HL-60 (cell line): ENCODE data around the gene AGBL3.

Experiments
- DNase-seq, 2 experiments: peaks; one replicate each; pipeline ENCODE4 v3.0.0-alpha.2; 2010 to 2020; ENCODE audit warnings: low read depth in 1 of 2, low spot score in 1 of 2
- H3K27ac ChIP-seq: fragments of 250-450 bp; sonication (Bioruptor Pico); replicated peaks from 2 replicates; pipeline ENCODE4 v1.5.1; 2020; ENCODE audit warnings: mild to moderate bottlenecking, moderate library complexity
- H3K27me3 ChIP-seq: fragments of 250-450 bp; sonication (Bioruptor Pico); 2 replicates; pipeline ENCODE4 v1.5.1; 2021; ENCODE audit warnings: mild to moderate bottlenecking, moderate library complexity; ENCODE audit not compliant: insufficient read depth, poor library complexity, severe bottlenecking
- H3K4me3 ChIP-seq: replicated peaks from 2 replicates; pipeline ENCODE4 v1.5.1; 2011; ENCODE audit warnings: mild to moderate bottlenecking, control low read depth, low read length; ENCODE audit not compliant: insufficient read depth
- CTCF ChIP-seq: IDR thresholded peaks from one replicate; pipeline ENCODE4 v1.5.1; 2011; ENCODE audit warnings: low read length, control low read depth, inconsistent platforms; ENCODE audit not compliant: insufficient read depth
- GABPA ChIP-seq: IDR thresholded peaks from 2 replicates; pipeline ENCODE4 v1.6.1; 2012; ENCODE audit warnings: low read depth
- POLR2AphosphoS5 ChIP-seq: IDR thresholded peaks from 2 replicates; pipeline ENCODE4 v1.6.1; 2012; ENCODE audit warnings: low read depth
- REST ChIP-seq: IDR thresholded peaks from 2 replicates; pipeline ENCODE4 v1.6.1; 2012; ENCODE audit warnings: low read depth; ENCODE audit not compliant: insufficient replicate concordance
- SPI1 ChIP-seq: IDR thresholded peaks from 2 replicates; pipeline ENCODE4 v1.6.1; 2012; ENCODE audit warnings: low read depth, mild to moderate bottlenecking, borderline replicate concordance

The AGBL3 gene

GRCh38 chr7:134942690-134943466 is 43.4 kb upstream of the AGBL3 start:
- Histone ChIP-seq H3K27me3 (peaks cover 5% of the 10 kb centered on the region), H3K27ac (no peak overlapping the region), H3K4me3 (no peak overlapping the region)
- TF ChIP-seq GABPA, result no peak
- no peak for TF ChIP-seq CTCF
- TF ChIP-seq REST, result no peak
- no peak for TF ChIP-seq SPI1
- TF ChIP-seq POLR2AphosphoS5, result no peak
- no peak for DNase-seq

GRCh38 chr7:134943785-134944400 is 42.4 kb upstream of the AGBL3 start:
- peak in 1 of 2 experiments; percentile 7 for DNase-seq
- H3K4me3 ChIP-seq, result no peak overlapping the region
- H3K27me3 ChIP-seq, result peaks cover 5% of the 10 kb centered on the region
- H3K27ac ChIP-seq, result no peak overlapping the region
- TF ChIP-seq SPI1 (no peak), GABPA (no peak), CTCF (no peak), REST (no peak), POLR2AphosphoS5 (no peak)

DNA sequence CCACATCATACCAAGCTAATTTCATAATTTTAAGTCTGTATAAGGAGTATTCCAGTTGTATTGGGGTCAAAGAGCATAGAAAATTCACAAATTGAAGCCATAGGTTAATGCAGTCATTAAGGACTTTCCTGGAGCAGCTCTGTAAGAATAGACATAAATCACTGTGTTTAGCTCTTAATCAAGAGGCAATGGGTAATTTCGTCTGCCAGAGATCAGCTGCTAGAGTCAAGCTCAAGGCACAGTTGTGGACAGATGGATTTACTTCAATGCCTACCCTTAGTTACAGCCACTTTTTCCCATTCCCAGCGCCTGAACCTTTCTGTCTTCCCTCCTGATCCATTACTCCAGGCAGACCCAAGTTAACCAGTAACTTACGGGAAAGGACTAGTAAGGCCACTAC is 40.6 kb upstream of the AGBL3 start:
- no peak for DNase-seq
- no peak overlapping the region for H3K27ac ChIP-seq
- TF ChIP-seq CTCF, result no peak
- no peak for TF ChIP-seq REST
- TF ChIP-seq SPI1, result no peak
- no peak for TF ChIP-seq GABPA
- TF ChIP-seq POLR2AphosphoS5, result no peak

More for the DNA sequence above, 40.6 kb upstream of the AGBL3 start:
- H3K27me3 ChIP-seq, result peaks cover 5% of the 10 kb centered on the region
- H3K4me3 ChIP-seq, result no peak overlapping the region
